Measurements from ENCODE around the gene FHAD1. TPM values are rescaled to one million over a fixed set of nuclear protein-coding genes. Genes with fewer than 3 reads are reported as not detected.

FHAD1 gene
- total and polyA plus RNA-seq, 9 of the 15 experiments (the other 6 are each of a cell fraction or from before 2014, with no cell fraction given) = 0.32 to 2.1 (median 1.5) TPM; not detected in 1

GRCh38 chr1:15272009-15272781 lies 25.2 kb downstream of the FHAD1 start (continued):
- TF ChIP-seq CBX1 (IDR thresholded peaks at IDR 0.05; ENCODE audit: low read depth) (0 out of 2 replicates have a peak, but pooled peaks have one; percentile 55), IFI16 (CRISPR knock-in tag; IDR thresholded peaks at IDR 0.05) (no peak), FOXA1 (IDR thresholded peaks at IDR 0.05; ENCODE audit: borderline replicate concordance) (no peak), OTX1 (CRISPR knock-in tag; IDR thresholded peaks at IDR 0.05) (no peak), MEF2D (tag; conservative IDR thresholded peaks at IDR 0.05; ENCODE audit: low read depth) (no peak), PHB (CRISPR knock-in tag; IDR thresholded peaks at IDR 0.05) (no peak), ZFP91 (CRISPR knock-in tag; IDR thresholded peaks at IDR 0.05) (no peak), ZNF24 (IDR thresholded peaks at IDR 0.05) (peak; percentile 29; the same call in 1 of the 2 replicates), JUND (IDR thresholded peaks at IDR 0.05; ENCODE audit: borderline replicate concordance, low read depth, low read length) (peak; percentile 91), JUND (tag; IDR thresholded peaks at IDR 0.05; ENCODE audit: borderline replicate concordance, low read depth, low read length) (peak; percentile 87; the same call in 2 of the 3 replicates), ZNF512 (tag; IDR thresholded peaks at IDR 0.05) (no peak), LCOR (CRISPR knock-in tag; IDR thresholded peaks at IDR 0.05) (no peak), RNF2 (IDR thresholded peaks at IDR 0.05) (peak; percentile 33; the same call in 1 of the 2 replicates), RCOR1 (IDR thresholded peaks at IDR 0.05; ENCODE audit: borderline replicate concordance in 1 of 2, low read depth in 2 of 2, low read length in 2 of 2) (peak; percentile 13 to 73; a peak in 3 of 4 replicates), ATF7 (IDR thresholded peaks at IDR 0.05) (peak; percentile 60), CHAMP1 (IDR thresholded peaks at IDR 0.05) (no peak), MNT (conservative IDR thresholded peaks at IDR 0.05) (no peak), RB1 (IDR thresholded peaks at IDR 0.05; ENCODE audit: low read depth) (peak; percentile 66; the same call in 1 of the 2 replicates), FIP1L1 (IDR thresholded peaks at IDR 0.05; ENCODE audit: low read depth, low read length, poor library complexity, severe bottlenecking) (no peak)

Data from K562 (cell line).